Measurements from ENCODE around the gene BASP1.

The BASP1 gene

GRCh38 chr5:17283121-17283415, 65.6 kb downstream of the BASP1 start:
- DNase-seq (ENCODE audit: low spot score) = no peak
- H3K4me1 ChIP-seq (ENCODE audit: control insufficient read depth in 2 of 2, insufficient read depth in 1 of 2, low read depth in 1 of 2, low read length in 2 of 2) = peaks cover 0 to 4% of the 10 kb centered on the region in 2 donors
- no peak overlapping the region for H2BK5ac ChIP-seq (ENCODE audit: low read length)
- H3K4me3 ChIP-seq (ENCODE audit: low read length in 2 of 2) = no peak overlapping the region
- H4K91ac ChIP-seq (ENCODE audit: low read depth, low read length, poor library complexity) = no peak overlapping the region
- no peak overlapping the region for H2BK12ac ChIP-seq (ENCODE audit: low read length)
- peaks cover 0 to 2% of the 10 kb centered on the region in 2 donors for H3K9me3 ChIP-seq (replicated peaks in 1 of 2; ENCODE audit: control insufficient read depth in 2 of 2, insufficient read depth in 1 of 2, low read depth in 1 of 2, low read length in 2 of 2)
- H3K27ac ChIP-seq (replicated peaks; ENCODE audit: low read length) = no peak overlapping the region
- H2AFZ ChIP-seq (ENCODE audit: low read length) = no peak overlapping the region
- H4K8ac ChIP-seq (ENCODE audit: low read depth, low read length) = no peak overlapping the region
- H2BK15ac ChIP-seq (ENCODE audit: low read length) = no peak overlapping the region
- no peak overlapping the region for H3K18ac ChIP-seq (ENCODE audit: low read length)
- H3K36me3 ChIP-seq (replicated peaks in 1 of 2; ENCODE audit: control insufficient read depth in 2 of 2, insufficient read depth in 2 of 2, low read length in 2 of 2) = peaks cover 0 to under 1% of the 10 kb centered on the region in 2 donors
- H3K27me3 ChIP-seq (ENCODE audit: control insufficient read depth in 3 of 3, insufficient read depth in 3 of 3, low read depth in 1 of 3, low read length in 3 of 3) = no peaks in the 10 kb centered on the region
- H3K9ac ChIP-seq (ENCODE audit: low read depth, low read length, poor library complexity) = no peak overlapping the region
- H3K14ac ChIP-seq (ENCODE audit: low read length) = no peak overlapping the region
- no peaks in the 10 kb centered on the region for H3K79me1 ChIP-seq (ENCODE audit: low read depth, low read length)
- WGBS, 2 donors (ENCODE audit: extremely low coverage in 2 of 2, insufficient read length in 2 of 2, insufficient replicate concordance in 1 of 2) = no CpG with 5 or more reads among the region's 2 CpGs
- H2AK5ac ChIP-seq (ENCODE audit: low read depth, low read length) = no peak overlapping the region
- H2BK120ac ChIP-seq (ENCODE audit: low read depth, low read length) = no peak overlapping the region
- no peak overlapping the region for H3K23ac ChIP-seq (ENCODE audit: low read depth, low read length, poor library complexity)
- H3K4me2 ChIP-seq (ENCODE audit: insufficient read depth, low read length, poor library complexity, severe bottlenecking) = no peak overlapping the region
- no peak overlapping the region for H3K4ac ChIP-seq (ENCODE audit: low read length)

DNA sequence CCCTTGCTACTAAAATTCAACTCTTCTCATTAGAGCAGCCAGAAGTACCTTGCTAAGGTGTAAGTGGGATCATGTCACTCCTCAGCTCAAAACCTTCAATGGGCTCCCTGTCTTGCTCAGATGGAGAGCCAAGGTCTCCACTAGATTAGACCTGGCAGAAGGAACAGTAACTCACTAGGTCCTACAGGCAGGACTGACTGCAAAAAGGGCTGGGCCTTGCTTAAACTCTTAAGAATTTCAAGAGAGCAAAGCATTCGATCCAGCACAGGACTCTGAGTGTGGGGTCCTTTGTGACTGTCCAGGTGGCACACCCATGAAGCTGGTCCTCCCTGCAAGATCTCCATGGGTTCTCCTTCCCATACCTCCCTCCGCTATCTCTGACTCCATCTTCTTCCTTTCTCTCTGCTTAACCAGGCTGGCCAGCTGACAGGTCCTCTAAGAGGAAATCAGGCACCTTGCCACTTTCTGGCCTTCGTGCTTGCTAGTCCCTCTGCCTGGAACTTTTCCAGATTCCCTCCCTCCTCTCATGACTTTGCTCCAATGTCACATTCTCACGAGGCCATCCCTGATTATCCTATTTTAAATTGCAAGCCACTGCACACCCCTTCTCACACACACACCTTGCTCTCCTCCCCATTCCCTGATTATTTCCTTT, 70.2 kb downstream of the BASP1 start:
- H3K4me3 ChIP-seq (ENCODE audit: low read length in 2 of 2) = no peak overlapping the region
- no peaks in the 10 kb centered on the region for H3K27me3 ChIP-seq (ENCODE audit: control insufficient read depth in 3 of 3, insufficient read depth in 3 of 3, low read depth in 1 of 3, low read length in 3 of 3)
- H2BK120ac ChIP-seq (ENCODE audit: low read depth, low read length) = no peak overlapping the region
- H3K27ac ChIP-seq (replicated peaks; ENCODE audit: low read length) = no peak overlapping the region
- no peak overlapping the region for H2BK5ac ChIP-seq (ENCODE audit: low read length)
- no peak overlapping the region for H3K18ac ChIP-seq (ENCODE audit: low read length)
- H3K4me1 ChIP-seq (ENCODE audit: control insufficient read depth in 2 of 2, insufficient read depth in 1 of 2, low read depth in 1 of 2, low read length in 2 of 2) = no peaks in the 10 kb centered on the region
- no peak overlapping the region for H3K14ac ChIP-seq (ENCODE audit: low read length)
- WGBS, 2 donors (ENCODE audit: extremely low coverage in 2 of 2, insufficient read length in 2 of 2, insufficient replicate concordance in 1 of 2) = no CpG with 5 or more reads among the region's 4 CpGs
- peaks cover 0 to 2% of the 10 kb centered on the region in 2 donors for H3K9me3 ChIP-seq (replicated peaks in 1 of 2; ENCODE audit: control insufficient read depth in 2 of 2, insufficient read depth in 1 of 2, low read depth in 1 of 2, low read length in 2 of 2)
- H4K8ac ChIP-seq (ENCODE audit: low read depth, low read length) = no peak overlapping the region
- H2BK12ac ChIP-seq (ENCODE audit: low read length) = no peak overlapping the region
- no peak for DNase-seq (ENCODE audit: low spot score)
- no peak overlapping the region for H4K91ac ChIP-seq (ENCODE audit: low read depth, low read length, poor library complexity)
- no peak overlapping the region for H2AK5ac ChIP-seq (ENCODE audit: low read depth, low read length)
- no peaks in the 10 kb centered on the region for H3K36me3 ChIP-seq (replicated peaks in 1 of 2; ENCODE audit: control insufficient read depth in 2 of 2, insufficient read depth in 2 of 2, low read length in 2 of 2)
- no peaks in the 10 kb centered on the region for H3K79me1 ChIP-seq (ENCODE audit: low read depth, low read length)
- no peak overlapping the region for H3K4me2 ChIP-seq (ENCODE audit: insufficient read depth, low read length, poor library complexity, severe bottlenecking)
- H2BK15ac ChIP-seq (ENCODE audit: low read length) = no peak overlapping the region
- no peak overlapping the region for H3K23ac ChIP-seq (ENCODE audit: low read depth, low read length, poor library complexity)
- H3K4ac ChIP-seq (ENCODE audit: low read length) = no peak overlapping the region
- H3K9ac ChIP-seq (ENCODE audit: low read depth, low read length, poor library complexity) = no peak overlapping the region
- no peak overlapping the region for H2AFZ ChIP-seq (ENCODE audit: low read length)

- no CpG with 5 or more reads among the region's 3 CpGs for WGBS, 2 donors (ENCODE audit: extremely low coverage in 2 of 2, insufficient read length in 2 of 2, insufficient replicate concordance in 1 of 2)
- Histone ChIP-seq H2BK120ac (ENCODE audit: low read depth, low read length) (no peak overlapping the region), H3K4me1 (ENCODE audit: control insufficient read depth in 2 of 2, insufficient read depth in 1 of 2, low read depth in 1 of 2, low read length in 2 of 2) (no peaks in the 10 kb centered on the region)
These were observed 71.1 kb downstream of the BASP1 start for GRCh38 chr5:17288570-17288969.

GRCh38 chr5:17289681-17290539, 72.5 kb downstream of the BASP1 start:
- H2AFZ ChIP-seq (ENCODE audit: low read length) = no peak overlapping the region
- H2BK12ac ChIP-seq (ENCODE audit: low read length) = no peak overlapping the region
- no peak overlapping the region for H3K14ac ChIP-seq (ENCODE audit: low read length)
- no peak overlapping the region for H3K9ac ChIP-seq (ENCODE audit: low read depth, low read length, poor library complexity)
- no peak for DNase-seq (ENCODE audit: low spot score)
- no peak overlapping the region for H3K4me2 ChIP-seq (ENCODE audit: insufficient read depth, low read length, poor library complexity, severe bottlenecking)
- no peak overlapping the region for H3K27ac ChIP-seq (replicated peaks; ENCODE audit: low read length)
- H3K18ac ChIP-seq (ENCODE audit: low read length) = no peak overlapping the region
- H2BK5ac ChIP-seq (ENCODE audit: low read length) = no peak overlapping the region
- H3K4me1 ChIP-seq (ENCODE audit: control insufficient read depth in 2 of 2, insufficient read depth in 1 of 2, low read depth in 1 of 2, low read length in 2 of 2) = no peaks in the 10 kb centered on the region
- H3K36me3 ChIP-seq (replicated peaks in 1 of 2; ENCODE audit: control insufficient read depth in 2 of 2, insufficient read depth in 2 of 2, low read length in 2 of 2) = no peaks in the 10 kb centered on the region
- no peak overlapping the region for H2BK120ac ChIP-seq (ENCODE audit: low read depth, low read length)
- no peak overlapping the region for H3K23ac ChIP-seq (ENCODE audit: low read depth, low read length, poor library complexity)
- H3K4me3 ChIP-seq (ENCODE audit: low read length in 2 of 2) = no peak overlapping the region
- H2BK15ac ChIP-seq (ENCODE audit: low read length) = no peak overlapping the region
- H2AK5ac ChIP-seq (ENCODE audit: low read depth, low read length) = no peak overlapping the region
- no CpG with 5 or more reads among the region's 16 CpGs for WGBS, 2 donors (ENCODE audit: extremely low coverage in 2 of 2, insufficient read length in 2 of 2, insufficient replicate concordance in 1 of 2)
- no peaks in the 10 kb centered on the region for H3K79me1 ChIP-seq (ENCODE audit: low read depth, low read length)
- peaks cover 0 to 2% of the 10 kb centered on the region in 2 donors for H3K9me3 ChIP-seq (replicated peaks in 1 of 2; ENCODE audit: control insufficient read depth in 2 of 2, insufficient read depth in 1 of 2, low read depth in 1 of 2, low read length in 2 of 2)
- H3K27me3 ChIP-seq (ENCODE audit: control insufficient read depth in 3 of 3, insufficient read depth in 3 of 3, low read depth in 1 of 3, low read length in 3 of 3) = no peaks in the 10 kb centered on the region
- H4K8ac ChIP-seq (ENCODE audit: low read depth, low read length) = no peak overlapping the region
- no peak overlapping the region for H3K4ac ChIP-seq (ENCODE audit: low read length)
- H4K91ac ChIP-seq (ENCODE audit: low read depth, low read length, poor library complexity) = no peak overlapping the region

More at GRCh38 chr5:17288570-17288969, 71.1 kb downstream of the BASP1 start:
- Histone ChIP-seq H3K4ac (ENCODE audit: low read length) (no peak overlapping the region), H3K4me3 (ENCODE audit: low read length in 2 of 2) (no peak overlapping the region), H3K4me2 (ENCODE audit: insufficient read depth, low read length, poor library complexity, severe bottlenecking) (no peak overlapping the region), H3K27ac (replicated peaks; ENCODE audit: low read length) (no peak overlapping the region), H2BK15ac (ENCODE audit: low read length) (no peak overlapping the region), H3K9ac (ENCODE audit: low read depth, low read length, poor library complexity) (no peak overlapping the region), H2AFZ (ENCODE audit: low read length) (no peak overlapping the region), H3K36me3 (replicated peaks in 1 of 2; ENCODE audit: control insufficient read depth in 2 of 2, insufficient read depth in 2 of 2, low read length in 2 of 2) (no peaks in the 10 kb centered on the region), H2AK5ac (ENCODE audit: low read depth, low read length) (no peak overlapping the region), H3K9me3 (replicated peaks in 1 of 2; ENCODE audit: control insufficient read depth in 2 of 2, insufficient read depth in 1 of 2, low read depth in 1 of 2, low read length in 2 of 2) (peaks cover 0 to 2% of the 10 kb centered on the region in 2 donors), H3K27me3 (ENCODE audit: control insufficient read depth in 3 of 3, insufficient read depth in 3 of 3, low read depth in 1 of 3, low read length in 3 of 3) (no peaks in the 10 kb centered on the region), H4K91ac (ENCODE audit: low read depth, low read length, poor library complexity) (no peak overlapping the region), H3K23ac (ENCODE audit: low read depth, low read length, poor library complexity) (no peak overlapping the region), H3K14ac (ENCODE audit: low read length) (no peak overlapping the region), H2BK12ac (ENCODE audit: low read length) (no peak overlapping the region), H2BK5ac (ENCODE audit: low read length) (no peak overlapping the region), H4K8ac (ENCODE audit: low read depth, low read length) (no peak overlapping the region), H3K79me1 (ENCODE audit: low read depth, low read length) (no peaks in the 10 kb centered on the region), H3K18ac (ENCODE audit: low read length) (no peak overlapping the region)
- no peak for DNase-seq (ENCODE audit: low spot score)

Data from neuronal stem cell (in vitro differentiated cells).